Smooth muscle cell (in vitro differentiated cells): ENCODE results near the gene AFF2. TPM values are rescaled to one million over a fixed set of nuclear protein-coding genes. Genes with fewer than 3 reads are reported as not detected.

ENCODE experiments used
- DNase-seq: peaks from one replicate; lab custom pipeline; 2025; ENCODE audit not compliant: unreplicated experiment; lab: John Stamatoyannopoulos, UW
- H2AFZ ChIP-seq: fragments of 200-600 bp; sonication (generic); 2 replicates; pipeline ENCODE4 v1.6.0; 2016; ENCODE audit warnings: antibody characterized with exemption, low read depth, mild to moderate bottlenecking
- H3F3A ChIP-seq: fragments of 200-600 bp; sonication (generic); 2 replicates; pipeline ENCODE4 v1.6.0; 2017; ENCODE audit warnings: antibody characterized with exemption, low read depth
- H3K27ac ChIP-seq: fragments of 200-600 bp; sonication (generic); 2 replicates; pipeline ENCODE4 v1.5.1; 2016; ENCODE audit warnings: low read depth, mild to moderate bottlenecking
- H3K27me3 ChIP-seq: fragments of 200-600 bp; sonication (generic); 2 replicates; pipeline ENCODE4 v1.6.1; 2016; ENCODE audit warnings: low read depth, mild to moderate bottlenecking
- H3K36me3 ChIP-seq: fragments of 200-600 bp; sonication (generic); 2 replicates; pipeline ENCODE4 v1.5.1; 2016; ENCODE audit warnings: low read depth
- H3K4me1 ChIP-seq: fragments of 200-600 bp; sonication (generic); 2 replicates; pipeline ENCODE4 v1.5.1; 2016; ENCODE audit warnings: low read depth
- H3K4me2 ChIP-seq: fragments of 200-600 bp; sonication (generic); 2 replicates; pipeline ENCODE4 v1.6.0; 2016; ENCODE audit warnings: mild to moderate bottlenecking
- H3K4me3 ChIP-seq: fragments of 200-600 bp; sonication (generic); 2 replicates; pipeline ENCODE4 v1.5.1; 2016; ENCODE audit warnings: mild to moderate bottlenecking
- H3K79me2 ChIP-seq: fragments of 200-600 bp; sonication (generic); 2 replicates; pipeline ENCODE4 v1.6.0; 2016; ENCODE audit warnings: low read depth, mild to moderate bottlenecking
- H3K9ac ChIP-seq: fragments of 200-600 bp; sonication (generic); 2 replicates; pipeline ENCODE4 v1.6.0; 2016; ENCODE audit warnings: low read depth
- H3K9me3 ChIP-seq: fragments of 200-600 bp; sonication (generic); replicated peaks from 2 replicates; pipeline ENCODE4 v1.5.1; 2016; ENCODE audit warnings: low read depth
- H4K20me1 ChIP-seq: fragments of 200-600 bp; sonication (generic); 2 replicates; pipeline ENCODE4 v1.6.0; 2016; ENCODE audit warnings: low read depth
- CTCF ChIP-seq: fragments of 200-600 bp; sonication (generic); IDR thresholded peaks from 2 replicates; pipeline ENCODE4 v1.5.1; 2017; ENCODE audit warnings: borderline replicate concordance, mild to moderate bottlenecking, antibody characterized with exemption; ENCODE audit not compliant: insufficient read depth, poor library complexity, severe bottlenecking
- WGBS: methylation state at CpG from one replicate; pipeline ENCODE4 v1.1.7; 2016; ENCODE audit warnings: low lambda C conversion rate; 5-methylcytosine and 5-hydroxymethylcytosine counted together
- polyA plus RNA-seq: library from polyadenylated mRNA; unstranded; fragments of >200 nt; fragmentation: Nextera tagmentation; extraction: Ambion mirVana; gene quantifications from 2 replicates; pipeline ENCODE4 v1.2.1, GENCODE V29; 2016
- total RNA-seq: library from RNA; depleted of rRNA; stranded (reverse); fragments of >200 nt; gene quantifications from 2 replicates; pipeline ENCODE4 v1.2.3, GENCODE V29; 2014

AFF2 gene
- total and polyA plus RNA-seq, 2 experiments from 2014 or later = 0.57 to 3.6 TPM

GRCh38 chrX:148713981-148714380 is 213.6 kb downstream of the AFF2 start:
- Histone ChIP-seq H3K27ac (no peak overlapping the region), H3K36me3 (no peaks in the 10 kb centered on the region), H3K27me3 (no peaks in the 10 kb centered on the region), H2AFZ (no peak overlapping the region), H3K4me2 (no peak overlapping the region), H3F3A (no peaks in the 10 kb centered on the region), H3K4me1 (no peaks in the 10 kb centered on the region), H4K20me1 (no peaks in the 10 kb centered on the region), H3K4me3 (no peak overlapping the region), H3K79me2 (no peaks in the 10 kb centered on the region), H3K9ac (no peak overlapping the region), H3K9me3 (no peaks in the 10 kb centered on the region)
- DNase-seq = no peak
- no peak for TF ChIP-seq CTCF

GRCh38 chrX:148715361-148715760 is 214.9 kb downstream of the AFF2 start:
- no peak for TF ChIP-seq CTCF
- Histone ChIP-seq H3K4me2 (no peak overlapping the region), H3K4me3 (no peak overlapping the region), H3K27ac (no peak overlapping the region), H3K9me3 (no peaks in the 10 kb centered on the region), H4K20me1 (no peaks in the 10 kb centered on the region), H3K4me1 (no peaks in the 10 kb centered on the region), H3K27me3 (no peaks in the 10 kb centered on the region), H2AFZ (no peak overlapping the region), H3K36me3 (no peaks in the 10 kb centered on the region), H3F3A (no peaks in the 10 kb centered on the region), H3K9ac (no peak overlapping the region), H3K79me2 (no peaks in the 10 kb centered on the region)
- DNase-seq = no peak
- WGBS = 73% methylated on average over 4 of the region's 4 CpGs

GRCh38 chrX:148722966-148723365 is 222.5 kb downstream of the AFF2 start:
- H3K79me2 ChIP-seq = no peaks in the 10 kb centered on the region
- no peak overlapping the region for H3K4me3 ChIP-seq
- H3K36me3 ChIP-seq = no peaks in the 10 kb centered on the region
- H3K27me3 ChIP-seq = no peaks in the 10 kb centered on the region
- WGBS = 71% methylated on average over 3 of the region's 3 CpGs
- no peak for DNase-seq
- TF ChIP-seq CTCF = no peak
- H3K27ac ChIP-seq = no peak overlapping the region
- H3F3A ChIP-seq = no peaks in the 10 kb centered on the region
- no peak overlapping the region for H3K4me2 ChIP-seq
- H3K4me1 ChIP-seq = no peaks in the 10 kb centered on the region
- no peak overlapping the region for H3K9ac ChIP-seq
- no peak overlapping the region for H2AFZ ChIP-seq
- no peaks in the 10 kb centered on the region for H4K20me1 ChIP-seq
- no peaks in the 10 kb centered on the region for H3K9me3 ChIP-seq

GRCh38 chrX:148723551-148723950 is 223.1 kb downstream of the AFF2 start:
- Histone ChIP-seq H3K4me2 (no peak overlapping the region), H4K20me1 (no peaks in the 10 kb centered on the region), H3K4me1 (no peaks in the 10 kb centered on the region), H3F3A (no peaks in the 10 kb centered on the region), H3K9ac (no peak overlapping the region), H2AFZ (no peak overlapping the region), H3K9me3 (no peaks in the 10 kb centered on the region), H3K27ac (no peak overlapping the region), H3K4me3 (no peak overlapping the region), H3K27me3 (no peaks in the 10 kb centered on the region), H3K79me2 (no peaks in the 10 kb centered on the region), H3K36me3 (no peaks in the 10 kb centered on the region)
- WGBS = 80% methylated on average over 2 of the region's 2 CpGs
- DNase-seq = no peak
- TF ChIP-seq CTCF = no peak
